ENCODE data around the gene MAU2. TPM values are rescaled to one million over a fixed set of nuclear protein-coding genes. Genes with fewer than 3 reads are reported as not detected.

Gene MAU2
- total and polyA plus RNA-seq, 2 of the 13 experiments (the other 11 are each of a cell fraction or from before 2014, with no cell fraction given): 16.8 to 33.8 TPM

DNA sequence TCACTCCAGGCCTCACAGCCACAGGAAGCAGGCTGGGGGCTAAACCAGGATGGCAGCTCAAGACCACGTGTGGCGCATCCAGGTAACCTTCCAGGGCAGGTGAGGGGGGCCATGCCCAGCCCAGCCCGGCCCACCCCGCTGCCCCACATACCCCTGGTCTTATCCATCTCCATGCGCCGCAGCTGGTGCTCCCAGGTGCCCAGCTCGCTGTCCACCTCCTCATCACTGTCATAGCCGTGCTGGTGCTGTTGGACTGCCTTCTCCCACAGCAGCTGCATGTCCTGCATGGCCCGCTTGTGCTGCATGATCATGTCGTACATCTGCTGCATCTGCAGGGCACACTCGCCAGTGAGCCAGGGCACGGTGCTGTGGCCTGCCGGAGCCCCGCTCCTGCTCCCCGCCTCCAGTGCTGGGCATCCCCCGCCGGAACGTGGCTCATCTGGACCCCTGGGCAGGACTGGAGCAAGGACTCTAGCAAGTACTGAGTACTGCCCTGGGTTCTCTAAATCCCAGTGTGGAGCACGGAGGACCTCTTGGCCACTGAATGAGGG lies 41.5 kb upstream of the MAU2 start:
- DNase-seq (ENCODE audit: low spot score) (no peak), ATAC-seq (no peak), FAIRE-seq (no peak)
- in situ Hi-C loops (cut with HindIII; ENCODE audit: extremely low pct_ligation_motif_present, low pct_unique_long_range_greater_than_20kb) (no loop called here), intact Hi-C loops (cut with micrococcal nuclease; ENCODE audit: unreplicated experiment) (no loop called here)
- no peaks in the 10 kb centered on the region for H3K27me3 ChIP-seq (ENCODE audit: control insufficient read depth in 1 of 2, insufficient read depth in 2 of 2, low read length in 2 of 2)
- ChIA-PET POLR2A (no interaction called here), CTCF (ENCODE audit: low intra/inter-chr PET ratio, low total read pairs) (no interaction called here)
- no peaks in the 10 kb centered on the region for H3K79me2 ChIP-seq (ENCODE audit: insufficient read depth, low read length)
- H3K9ac ChIP-seq (ENCODE audit: insufficient read depth, low read depth, low read length): no peak overlapping the region
- H3K4me3 ChIP-seq (replicated peaks in 1 of 3; ENCODE audit: insufficient read depth in 1 of 3, low read depth in 2 of 3, low read length in 3 of 3): no peak overlapping the region
- TF ChIP-seq THYN1 (CRISPR knock-in tag; IDR thresholded peaks at IDR 0.05; ENCODE audit: borderline replicate concordance, low read depth) (no peak), FOXK2 (IDR thresholded peaks at IDR 0.05) (no peak), PLRG1 (conservative IDR thresholded peaks at IDR 0.05) (no peak), RAD21 (CRISPR knock-in tag; IDR thresholded peaks at IDR 0.05) (no peak), ZNF431 (CRISPR knock-in tag; IDR thresholded peaks at IDR 0.05; ENCODE audit: borderline replicate concordance, low read depth) (no peak), ZNF703 (CRISPR knock-in tag; IDR thresholded peaks at IDR 0.05; ENCODE audit: borderline replicate concordance) (no peak), AGO2 (optimal IDR thresholded peaks at IDR 0.05; ENCODE audit: low read depth, low read length) (peak; percentile 20)
- WGBS (ENCODE audit: low lambda C conversion rate): 97% methylated on average over 7 of the region's 19 CpGs
- no peak overlapping the region for H2AFZ ChIP-seq (ENCODE audit: low read length)
- H3K27ac ChIP-seq (ENCODE audit: extremely low read length, insufficient read depth, low read length): no peak overlapping the region
- H3K4me1 ChIP-seq (ENCODE audit: insufficient read depth, low read length): peaks cover 12% of the 10 kb centered on the region
- no peaks in the 10 kb centered on the region for H4K20me1 ChIP-seq (ENCODE audit: insufficient read depth, low read length)
- no TSS peak for BruUV-seq (replicated peaks)
- H3K9me3 ChIP-seq (ENCODE audit: low read length): no peaks in the 10 kb centered on the region
- H3K4me2 ChIP-seq (ENCODE audit: low read depth, low read length): no peak overlapping the region
- H3K36me3 ChIP-seq (replicated peaks in 1 of 2; ENCODE audit: control insufficient read depth in 1 of 2, insufficient read depth in 2 of 2, low read length in 2 of 2): peaks cover 14 to 37% of the 10 kb centered on the region in 2 experiments; a peak in 4 of 5 replicates

GRCh38 chr19:19279853-19280252 lies 40.8 kb upstream of the MAU2 start:
- no peaks in the 10 kb centered on the region for H3K9me3 ChIP-seq (ENCODE audit: low read length)
- peaks cover 14 to 42% of the 10 kb centered on the region in 2 experiments; a peak in 4 of 5 replicates for H3K36me3 ChIP-seq (replicated peaks in 1 of 2; ENCODE audit: control insufficient read depth in 1 of 2, insufficient read depth in 2 of 2, low read length in 2 of 2)
- intact Hi-C loops (cut with micrococcal nuclease; ENCODE audit: unreplicated experiment) (no loop called here), in situ Hi-C loops (cut with HindIII; ENCODE audit: extremely low pct_ligation_motif_present, low pct_unique_long_range_greater_than_20kb) (no loop called here)
- FAIRE-seq (no peak), ATAC-seq (no peak), DNase-seq (ENCODE audit: low spot score) (no peak)
- H3K9ac ChIP-seq (ENCODE audit: insufficient read depth, low read depth, low read length): no peak overlapping the region
- no peak overlapping the region for H2AFZ ChIP-seq (ENCODE audit: low read length)
- ChIA-PET CTCF (ENCODE audit: low intra/inter-chr PET ratio, low total read pairs) (no interaction called here), POLR2A (no interaction called here)
- no peak overlapping the region for H3K4me2 ChIP-seq (ENCODE audit: low read depth, low read length)
- TF ChIP-seq FOXO4 (CRISPR knock-in tag; conservative IDR thresholded peaks at IDR 0.05) (no peak), AGO2 (optimal IDR thresholded peaks at IDR 0.05; ENCODE audit: low read depth, low read length) (peak; percentile 26)
- WGBS (ENCODE audit: low lambda C conversion rate): 93% methylated on average over 6 of the region's 16 CpGs
- BruUV-seq (replicated peaks): no TSS peak
- H3K27me3 ChIP-seq (ENCODE audit: control insufficient read depth in 1 of 2, insufficient read depth in 2 of 2, low read length in 2 of 2): no peaks in the 10 kb centered on the region
- H3K4me3 ChIP-seq (replicated peaks in 1 of 3; ENCODE audit: insufficient read depth in 1 of 3, low read depth in 2 of 3, low read length in 3 of 3): no peak overlapping the region
- no peak overlapping the region for H3K27ac ChIP-seq (ENCODE audit: extremely low read length, insufficient read depth, low read length)
- H3K4me1 ChIP-seq (ENCODE audit: insufficient read depth, low read length): peaks cover 5% of the 10 kb centered on the region
- H3K79me2 ChIP-seq (ENCODE audit: insufficient read depth, low read length): no peaks in the 10 kb centered on the region
- no peaks in the 10 kb centered on the region for H4K20me1 ChIP-seq (ENCODE audit: insufficient read depth, low read length)

Measured in HepG2 (cell line).